H9 (cell line): ENCODE results near the gene LSS. TPM values are rescaled to one million over a fixed set of nuclear protein-coding genes. Genes with fewer than 3 reads are reported as not detected.

Experiments used
- DNase-seq: peaks from one replicate; pipeline ENCODE4 v3.0.0-alpha.2; 2017
- H2AFZ ChIP-seq: one replicate; pipeline ENCODE4 v1.6.1; 2013; ENCODE audit warnings: mild to moderate bottlenecking, low read length, control low read depth, moderate library complexity
- H2AK5ac ChIP-seq: 2 replicates; pipeline ENCODE4 v1.6.1; 2013; ENCODE audit warnings: low read length, control low read depth, mixed read lengths; ENCODE audit not compliant: insufficient read length
- H2BK120ac ChIP-seq: one replicate; pipeline ENCODE4 v1.6.1; 2013; ENCODE audit warnings: low read depth, mild to moderate bottlenecking, low read length, control low read depth, inconsistent platforms; ENCODE audit not compliant: poor library complexity, severe bottlenecking
- H2BK12ac ChIP-seq: 2 replicates; pipeline ENCODE4 v1.6.1; 2013; ENCODE audit warnings: low read length, control low read depth, mixed read lengths, low read depth; ENCODE audit not compliant: insufficient read length
- H2BK15ac ChIP-seq: 2 replicates; pipeline ENCODE4 v1.6.1; 2013; ENCODE audit warnings: low read depth, low read length, control low read depth
- H2BK20ac ChIP-seq: one replicate; pipeline ENCODE4 v1.6.1; 2013; ENCODE audit warnings: low read depth, mild to moderate bottlenecking, low read length, control low read depth, inconsistent platforms; ENCODE audit not compliant: poor library complexity, severe bottlenecking
- H2BK5ac ChIP-seq: 2 replicates; pipeline ENCODE4 v1.6.1; 2013; ENCODE audit warnings: low read length, control low read depth, mixed read lengths; ENCODE audit not compliant: insufficient read length
- H3K14ac ChIP-seq: 2 replicates; pipeline ENCODE4 v1.6.1; 2013; ENCODE audit warnings: low read length, control low read depth; ENCODE audit not compliant: insufficient read depth
- H3K18ac ChIP-seq: 2 replicates; pipeline ENCODE4 v1.6.1; 2013; ENCODE audit warnings: low read depth, mild to moderate bottlenecking, mixed read lengths, low read length, control low read depth; ENCODE audit not compliant: insufficient read length
- H3K23ac ChIP-seq: 2 replicates; pipeline ENCODE4 v1.6.1; 2013; ENCODE audit warnings: low read length, control low read depth, mixed read lengths, low read depth; ENCODE audit not compliant: insufficient read length
- H3K23me2 ChIP-seq: 2 replicates; pipeline ENCODE4 v1.6.1; 2013; ENCODE audit warnings: low read depth, mild to moderate bottlenecking, mixed read lengths, low read length, control low read depth; ENCODE audit not compliant: insufficient read length, poor library complexity, severe bottlenecking
- H3K27ac ChIP-seq: 2 replicates; pipeline ENCODE4 v1.5.1; 2013; ENCODE audit warnings: low read length, control low read depth, mixed read lengths, low read depth; ENCODE audit not compliant: insufficient read length
- H3K27me3 ChIP-seq: 2 replicates; pipeline ENCODE4 v1.6.1; 2013; ENCODE audit warnings: low read length, control low read depth, inconsistent platforms; ENCODE audit not compliant: insufficient read depth
- H3K4ac ChIP-seq: 2 replicates; pipeline ENCODE4 v1.6.1; 2013; ENCODE audit warnings: low read depth, mild to moderate bottlenecking, control low read depth, inconsistent platforms, low read length, moderate library complexity
- H3K4me1 ChIP-seq: 2 replicates; pipeline ENCODE4 v1.6.1; 2013; ENCODE audit warnings: low read length, control low read depth, inconsistent platforms; ENCODE audit not compliant: insufficient read depth
- H3K4me2 ChIP-seq: 2 replicates; pipeline ENCODE4 v1.6.1; 2013; ENCODE audit warnings: low read length, control low read depth, mixed read lengths; ENCODE audit not compliant: insufficient read length, insufficient read depth
- H3K56ac ChIP-seq: 2 replicates; pipeline ENCODE4 v1.6.1; 2013; ENCODE audit warnings: low read depth, mild to moderate bottlenecking, mixed read lengths, low read length, control low read depth; ENCODE audit not compliant: insufficient read length
- H3K79me1 ChIP-seq: 2 replicates; pipeline ENCODE4 v1.6.1; 2013; ENCODE audit warnings: low read depth, mild to moderate bottlenecking, moderate library complexity, low read length, control low read depth, inconsistent platforms; ENCODE audit not compliant: insufficient read depth, poor library complexity, severe bottlenecking
- H3K79me2 ChIP-seq: 2 replicates; pipeline ENCODE4 v1.6.1; 2013; ENCODE audit warnings: low read length, control low read depth, inconsistent platforms; ENCODE audit not compliant: insufficient read depth
- H3K9ac ChIP-seq: 2 replicates; pipeline ENCODE4 v1.6.1; 2013; ENCODE audit warnings: low read length, control low read depth, mixed read lengths; ENCODE audit not compliant: insufficient read length; ENCODE audit errors: extremely low read depth
- H3K9me3 ChIP-seq: one replicate; pipeline ENCODE4 v1.6.1; 2013; ENCODE audit warnings: low read depth, low read length, inconsistent platforms; ENCODE audit not compliant: control insufficient read depth
- H3T11ph ChIP-seq: one replicate; pipeline ENCODE4 v1.6.1; 2013; ENCODE audit warnings: mild to moderate bottlenecking, low read length, control low read depth, inconsistent platforms
- H4K20me1 ChIP-seq: one replicate; pipeline ENCODE4 v1.6.1; 2013; ENCODE audit not compliant: control insufficient read depth, insufficient read length, insufficient read depth
- H4K5ac ChIP-seq: 2 replicates; pipeline ENCODE4 v1.6.1; 2013; ENCODE audit warnings: low read depth, mild to moderate bottlenecking, mixed read lengths, low read length, control low read depth; ENCODE audit not compliant: insufficient read length
- H4K8ac ChIP-seq: replicated peaks from 2 replicates; pipeline ENCODE4 v1.6.1; 2013; ENCODE audit warnings: low read length, control low read depth, mixed read lengths, low read depth; ENCODE audit not compliant: insufficient read length
- H4K91ac ChIP-seq: 2 replicates; pipeline ENCODE4 v1.6.1; 2013; ENCODE audit warnings: low read depth, mild to moderate bottlenecking, moderate library complexity, mixed read lengths, low read length, control low read depth; ENCODE audit not compliant: insufficient read length
- H3K27ac Mint-ChIP-seq, 3 experiments: 2 replicates in 2 of 3; 3 replicates in 1 of 3; pipeline ENCODE4 v1.8.0; 2020 to 2021; ENCODE audit warnings: mixed read lengths in 3 of 3, mild to moderate bottlenecking in 1 of 3, moderate library complexity in 1 of 3
- H3K27me3 Mint-ChIP-seq: 2 replicates; pipeline ENCODE4 v1.8.0; 2021; ENCODE audit warnings: low read depth, mild to moderate bottlenecking, moderate library complexity, mixed read lengths
- H3K36me3 Mint-ChIP-seq, 3 experiments: 2 replicates in 2 of 3; 3 replicates in 1 of 3; pipeline ENCODE4 v1.8.0; 2020 to 2021; ENCODE audit warnings: low read depth in 3 of 3, mixed read lengths in 3 of 3; ENCODE audit not compliant: insufficient read depth in 1 of 3
- H3K4me1 Mint-ChIP-seq, 2 experiments: 2 replicates each; pipeline ENCODE4 v1.8.0; 2020; ENCODE audit warnings: mixed read lengths in 2 of 2
- H3K4me3 Mint-ChIP-seq, 2 experiments: 2 replicates in 1 of 2; 3 replicates in 1 of 2; pipeline ENCODE4 v1.8.0; 2020 to 2021; ENCODE audit warnings: mild to moderate bottlenecking in 2 of 2, mixed read lengths in 2 of 2, moderate library complexity in 1 of 2
- H3K9me3 Mint-ChIP-seq, 2 experiments: 2 replicates in 1 of 2; 3 replicates in 1 of 2; pipeline ENCODE4 v1.8.0; 2020; ENCODE audit warnings: mild to moderate bottlenecking in 2 of 2, mixed read lengths in 2 of 2, moderate library complexity in 1 of 2
- CTCF ChIP-seq: fragments of 200-600 bp; sonication (generic); conservative IDR thresholded peaks from 3 replicates; pipeline ENCODE4 v1.8.0; 2021; ENCODE audit warnings: antibody characterized with exemption, mild to moderate bottlenecking
- WGBS: extraction: QIAGEN DNeasy Blood & Tissue Kit; methylation state at CpG from one replicate; pipeline ENCODE4 v1.1.7; 2013; ENCODE audit warnings: missing lambda C conversion rate, low lambda C conversion rate, mixed read lengths; ENCODE audit not compliant: insufficient read length; ENCODE audit errors: extremely low coverage; 5-methylcytosine and 5-hydroxymethylcytosine counted together
- total RNA-seq: library from RNA; stranded (reverse); gene quantifications from 2 replicates; pipeline ENCODE4 v1.2.1, GENCODE V29; 2021

Gene LSS
- total RNA-seq, 1 experiment from 2014 or later, result 69.2 TPM

GRCh38 chr21:46211376-46211775 lies 17.2 kb downstream of the LSS start:
- H4K20me1 ChIP-seq, result no peaks in the 10 kb centered on the region
- Mint-ChIP-seq H3K4me3 (no peak overlapping the region; a peak in 1 of 5 replicates), H3K4me1 (no peaks in the 10 kb centered on the region), H3K27ac (peak overlapping the region; percentile 65 to 89 (median 85); a peak in 5 of 7 replicates), H3K36me3 (peaks cover 14 to 46% (median 36%) of the 10 kb centered on the region in 3 experiments), H3K27me3 (no peaks in the 10 kb centered on the region), H3K9me3 (no peaks in the 10 kb centered on the region)
- no peak for TF ChIP-seq CTCF
- H2BK5ac ChIP-seq, result no peak overlapping the region
- no peaks in the 10 kb centered on the region for H3K23me2 ChIP-seq
- H4K5ac ChIP-seq, result no peak overlapping the region
- no peaks in the 10 kb centered on the region for H3K79me2 ChIP-seq
- no peak overlapping the region for H4K8ac ChIP-seq
- no peaks in the 10 kb centered on the region for H3K4me1 ChIP-seq
- H2BK120ac ChIP-seq, result no peak overlapping the region
- no peak overlapping the region for H2BK12ac ChIP-seq
- WGBS, result no CpG with 5 or more reads among the region's 7 CpGs
- H3K9me3 ChIP-seq, result no peaks in the 10 kb centered on the region
- H3K4ac ChIP-seq, result no peak overlapping the region
- H3K56ac ChIP-seq, result no peak overlapping the region
- H3K23ac ChIP-seq, result no peak overlapping the region
- no peaks in the 10 kb centered on the region for H3K27me3 ChIP-seq
- H3T11ph ChIP-seq, result no peak overlapping the region
- H3K4me2 ChIP-seq, result no peak overlapping the region
- H3K79me1 ChIP-seq, result no peaks in the 10 kb centered on the region
- no peak overlapping the region for H3K14ac ChIP-seq
- H2BK15ac ChIP-seq, result no peak overlapping the region
- no peak for DNase-seq
- H2AFZ ChIP-seq, result no peak overlapping the region
- H2AK5ac ChIP-seq, result no peak overlapping the region
- H3K18ac ChIP-seq, result no peak overlapping the region
- H4K91ac ChIP-seq, result no peak overlapping the region
- H3K27ac ChIP-seq, result no peak overlapping the region
- H2BK20ac ChIP-seq, result no peak overlapping the region
- no peak overlapping the region for H3K9ac ChIP-seq
